Raji (cell line): Measurements from ENCODE around the gene ARL2BP.

ENCODE experiments used
- POLR2A ChIP-seq: IDR thresholded peaks from 2 replicates; pipeline ENCODE4 v1.6.1; 2011; ENCODE audit warnings: low read depth, low read length, control low read depth; ENCODE audit not compliant: insufficient read depth

The ARL2BP gene

DNA sequence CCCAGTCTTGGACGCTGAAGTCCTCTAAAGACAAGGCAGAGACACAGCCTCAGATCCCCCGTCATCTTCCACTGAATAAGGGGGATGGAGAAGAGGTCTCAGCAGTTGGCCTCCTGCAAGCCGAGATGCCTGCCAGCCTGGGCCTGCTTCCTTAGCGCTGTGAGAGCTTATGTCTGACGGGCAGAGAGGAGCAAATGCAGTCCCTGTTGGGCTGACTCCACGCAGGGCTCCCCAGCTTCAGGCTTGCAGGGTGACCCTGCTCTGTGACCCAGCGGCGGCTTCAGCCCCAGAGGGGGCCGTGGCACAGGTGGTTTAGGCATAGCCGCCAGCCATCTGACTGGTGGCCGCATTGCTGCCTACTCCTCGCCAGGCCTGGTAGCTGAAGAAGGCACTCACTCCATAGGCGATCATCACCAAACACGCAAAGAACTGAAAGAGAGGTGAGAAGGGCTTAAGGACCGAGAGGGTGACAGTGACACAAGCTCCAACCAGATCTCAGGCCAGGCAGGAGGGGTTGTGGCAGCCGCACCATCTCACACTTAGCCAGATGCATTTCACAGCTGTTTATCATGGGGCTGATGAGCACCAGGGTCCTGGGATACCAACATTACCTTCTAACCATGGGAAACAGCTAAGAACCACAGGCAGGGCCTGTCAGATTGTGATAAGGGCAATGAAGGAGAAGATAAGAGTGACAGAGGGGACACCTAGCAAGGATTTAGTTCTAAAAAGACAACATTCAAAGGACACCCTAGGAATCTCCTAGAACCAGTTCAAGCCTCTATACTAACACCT lies 11.7 kb downstream of the ARL2BP start:
- no peak for TF ChIP-seq POLR2A

DNA sequence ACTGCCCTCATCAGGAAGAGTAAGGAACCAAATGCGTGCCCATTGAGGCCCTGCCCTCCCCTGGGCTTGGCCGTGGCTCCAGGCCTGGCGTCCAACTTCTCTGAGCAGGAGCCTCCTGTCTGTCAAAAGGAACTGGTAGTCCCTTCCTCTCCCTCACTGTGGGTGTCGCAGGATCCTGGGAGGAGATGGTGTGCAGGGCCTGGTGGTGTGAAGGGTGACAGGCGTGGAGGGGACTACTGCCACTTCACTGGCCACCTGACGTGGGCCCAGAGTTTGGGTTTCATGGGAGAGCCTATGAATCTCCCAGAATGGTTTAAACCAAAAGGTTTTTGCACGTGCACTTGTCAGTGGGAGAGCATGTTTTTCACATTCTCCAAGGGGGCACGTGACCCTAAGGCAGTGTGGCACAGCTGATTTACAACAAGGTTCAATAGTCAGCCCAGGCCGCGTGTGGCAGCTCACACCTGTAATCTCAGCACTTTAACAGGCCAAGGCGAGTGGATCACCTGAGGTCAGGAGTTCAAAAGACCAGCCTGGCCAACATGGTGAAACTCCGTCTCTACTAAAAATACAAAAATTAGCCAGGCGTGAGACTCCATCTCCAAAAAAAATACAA lies 12.5 kb downstream of the ARL2BP start:
- TF ChIP-seq POLR2A, result no peak

DNA sequence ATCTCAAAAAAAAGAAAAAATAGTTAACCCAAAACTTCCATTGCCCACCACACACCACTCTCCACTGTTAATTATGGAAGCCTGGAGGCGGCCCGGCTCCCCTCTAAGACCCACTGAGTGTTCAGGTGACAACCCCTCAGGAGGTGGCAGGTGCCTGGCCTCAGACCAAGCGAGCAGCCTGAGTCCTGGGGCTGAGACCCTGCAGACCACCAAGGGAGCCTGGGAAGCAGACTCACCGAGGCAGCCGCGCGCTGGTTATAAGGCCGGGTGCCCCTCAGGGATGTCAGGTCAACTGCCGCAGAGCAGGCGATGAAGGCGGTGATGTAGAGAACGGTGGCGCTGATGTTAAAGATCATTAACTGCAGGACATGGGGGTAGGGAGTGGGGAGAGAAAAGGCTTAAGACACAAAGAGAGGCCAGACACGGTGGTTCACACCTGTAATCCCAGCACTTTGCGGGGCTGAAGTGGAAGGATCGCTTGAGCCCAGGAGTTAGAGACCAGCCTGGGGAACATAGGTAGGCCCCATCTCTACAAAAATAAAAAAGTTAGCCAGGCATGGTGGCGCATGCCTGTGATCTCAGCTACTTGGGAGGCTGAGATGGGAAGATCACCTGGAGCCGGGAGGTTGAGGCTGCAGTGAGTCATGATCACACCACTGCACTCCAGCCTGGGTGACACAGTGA lies 13.3 kb downstream of the ARL2BP start:
- no peak for TF ChIP-seq POLR2A

DNA sequence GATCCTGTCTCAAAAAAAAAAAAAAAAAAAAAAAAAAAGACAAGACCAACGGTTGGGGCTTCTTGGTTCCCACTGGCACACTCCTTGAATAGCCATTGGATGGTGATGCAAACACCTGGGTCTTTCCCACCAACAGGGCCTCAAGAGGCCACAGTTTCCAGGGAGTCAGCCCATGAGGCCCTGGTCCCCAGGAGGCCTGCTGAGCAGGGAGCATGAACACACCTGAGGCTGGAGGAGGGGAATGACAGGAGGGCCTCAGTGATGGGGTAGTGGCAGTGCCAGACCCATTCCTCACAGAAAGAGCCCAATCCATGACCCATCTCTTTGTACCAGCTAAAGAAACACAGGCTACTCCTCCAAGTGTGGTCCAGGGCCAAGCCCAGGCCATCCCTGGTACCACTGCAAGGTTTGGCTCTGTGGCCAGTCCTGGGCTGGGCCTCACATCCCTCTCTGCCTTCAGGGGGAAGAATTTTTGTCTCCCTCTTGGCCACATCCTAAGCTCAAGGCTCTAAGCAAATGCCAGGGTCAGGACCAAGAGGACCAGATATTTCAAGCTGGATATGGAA lies 13.9 kb downstream of the ARL2BP start:
- no peak for TF ChIP-seq POLR2A

DNA sequence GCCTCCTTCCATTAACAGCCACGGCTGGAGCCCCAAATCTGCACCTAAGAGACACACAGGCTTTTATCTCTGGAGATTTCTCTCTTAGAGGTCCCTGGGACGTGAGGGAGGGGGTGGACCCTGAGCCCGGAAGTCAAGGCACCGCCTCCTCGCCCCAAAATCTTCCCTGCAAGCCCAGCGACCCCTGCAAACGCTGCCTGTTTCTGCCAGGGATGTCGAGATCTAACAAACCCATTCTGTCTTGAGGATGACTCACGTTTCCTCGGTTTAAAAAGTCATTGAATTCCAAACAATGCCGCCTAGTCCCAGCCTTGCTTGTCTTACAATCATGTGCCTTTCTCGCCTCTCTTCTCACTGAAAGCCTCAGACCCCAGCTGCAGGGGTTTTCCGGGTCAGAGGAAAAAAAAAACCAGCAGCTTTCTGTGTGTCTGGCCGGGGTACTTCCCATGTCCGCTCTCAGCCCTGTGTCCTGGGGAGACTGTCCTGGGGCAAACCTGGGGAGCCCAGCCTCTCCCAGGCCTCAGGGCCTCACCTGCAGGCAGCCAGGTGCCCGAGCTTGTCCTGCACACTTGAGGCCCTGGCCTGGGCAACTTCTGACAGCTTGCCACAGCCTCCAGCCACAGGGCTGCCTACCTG lies 15.4 kb downstream of the ARL2BP start:
- no peak for TF ChIP-seq POLR2A

DNA sequence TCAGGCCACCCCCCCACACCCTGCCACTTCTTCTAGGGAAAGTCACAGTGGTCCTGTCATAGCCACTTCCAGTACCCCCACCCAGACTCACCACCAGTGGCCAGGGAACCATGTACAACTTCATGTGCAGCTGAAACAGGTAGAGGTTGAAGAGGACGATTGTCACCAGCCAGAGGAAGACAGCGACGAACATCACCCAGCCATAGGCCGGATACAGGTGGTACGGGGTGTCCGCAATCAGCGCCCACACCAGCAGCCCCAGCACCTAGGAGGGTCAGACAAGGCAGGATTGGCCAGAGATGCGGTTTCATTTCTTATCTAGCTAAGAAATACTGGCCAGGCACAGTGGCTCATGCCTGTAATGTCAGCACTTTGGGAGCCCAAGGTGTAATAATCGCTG lies 16.7 kb downstream of the ARL2BP start:
- TF ChIP-seq POLR2A, result no peak

DNA sequence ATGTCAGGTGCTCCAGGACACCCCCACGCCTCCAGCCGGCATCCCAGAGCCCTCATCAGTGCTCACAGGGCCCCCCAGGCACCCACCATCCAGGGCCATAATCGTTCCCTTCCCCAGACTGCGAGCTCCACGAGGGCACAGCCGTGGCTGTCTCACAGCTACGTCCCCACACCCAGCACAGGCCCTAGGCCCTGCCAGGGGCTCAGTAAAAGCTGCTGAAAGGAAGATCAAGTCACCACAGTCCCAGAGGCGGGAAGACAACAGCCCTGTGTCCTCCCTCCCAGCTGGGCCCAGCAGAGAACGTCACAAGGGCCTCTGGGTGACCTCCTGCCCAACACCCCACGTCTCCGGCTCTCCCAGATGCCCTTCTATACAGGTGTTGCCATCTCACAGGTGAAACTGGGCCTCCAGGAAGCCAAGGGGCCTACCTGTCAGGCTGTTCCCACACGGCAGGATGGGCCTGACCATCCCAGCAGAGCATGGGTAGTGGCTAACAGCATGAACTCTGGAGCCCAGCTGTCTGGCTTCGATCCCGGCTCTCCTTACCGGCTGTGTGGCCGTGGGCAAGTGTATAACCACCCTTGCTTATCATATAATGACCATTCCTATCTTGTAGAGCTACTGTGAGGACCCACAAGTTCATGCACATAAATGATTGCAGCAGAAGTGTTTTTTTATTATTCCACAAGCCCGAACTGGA lies 17.9 kb downstream of the ARL2BP start:
- TF ChIP-seq POLR2A, result no peak

DNA sequence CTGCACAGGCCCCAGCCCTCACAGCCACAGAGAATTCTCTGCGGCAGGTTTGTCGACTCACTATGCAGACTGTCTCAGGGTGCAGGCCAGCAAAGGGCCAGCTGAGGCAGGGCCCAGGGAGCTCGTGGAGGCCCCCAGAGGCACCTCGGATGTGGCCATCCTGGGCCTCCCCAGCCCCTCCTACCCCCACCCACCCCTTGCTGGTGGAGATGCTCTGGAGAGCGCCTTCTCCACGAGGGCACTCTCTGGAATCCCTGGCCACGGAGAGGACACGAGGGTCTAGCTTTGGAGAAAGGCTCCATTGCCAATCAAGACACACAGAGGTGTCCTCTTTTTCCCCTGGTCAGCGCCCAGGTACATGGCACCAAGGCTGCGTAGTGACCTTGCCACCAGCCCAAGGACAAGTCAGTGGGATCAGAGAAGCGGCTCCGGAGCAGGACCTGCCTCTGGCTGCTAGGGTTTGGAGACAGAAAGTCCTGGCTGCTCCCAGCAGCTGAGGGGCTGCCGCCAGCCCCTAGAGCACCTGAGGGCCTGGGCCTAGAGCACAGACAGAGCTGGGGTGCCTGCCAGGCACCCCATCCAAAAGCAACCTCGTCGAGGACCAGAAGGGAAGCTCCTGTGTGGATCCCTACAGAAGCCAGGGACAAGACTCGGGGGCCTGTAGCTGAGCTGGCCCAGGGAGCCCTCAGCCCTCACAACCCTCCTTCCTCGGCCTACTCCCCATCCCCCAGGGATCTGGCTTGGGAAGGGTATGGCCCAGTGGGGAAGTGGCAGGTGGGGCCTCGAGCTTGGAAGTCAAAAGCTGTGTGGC lies 18.7 kb downstream of the ARL2BP start:
- TF ChIP-seq POLR2A, result no peak

DNA sequence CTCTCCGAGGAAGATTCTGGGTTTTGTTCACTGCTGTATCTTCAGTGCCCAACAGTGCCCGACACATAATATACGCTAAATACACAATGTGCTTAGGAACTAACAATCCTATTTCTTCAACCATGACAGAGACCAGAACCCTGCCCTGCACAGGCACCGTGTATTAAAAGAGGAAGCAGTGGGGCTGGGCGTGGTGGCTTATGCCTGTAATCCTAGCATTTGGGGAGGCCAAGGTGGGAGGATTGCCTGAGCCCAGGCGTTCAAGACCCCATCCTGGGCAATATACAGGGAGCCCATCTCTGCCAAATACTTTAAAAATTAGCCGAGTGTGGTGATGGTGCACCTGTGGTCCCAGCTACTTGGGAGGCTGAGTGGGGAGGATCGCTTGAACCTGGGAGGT lies 19.3 kb downstream of the ARL2BP start:
- TF ChIP-seq POLR2A, result no peak

DNA sequence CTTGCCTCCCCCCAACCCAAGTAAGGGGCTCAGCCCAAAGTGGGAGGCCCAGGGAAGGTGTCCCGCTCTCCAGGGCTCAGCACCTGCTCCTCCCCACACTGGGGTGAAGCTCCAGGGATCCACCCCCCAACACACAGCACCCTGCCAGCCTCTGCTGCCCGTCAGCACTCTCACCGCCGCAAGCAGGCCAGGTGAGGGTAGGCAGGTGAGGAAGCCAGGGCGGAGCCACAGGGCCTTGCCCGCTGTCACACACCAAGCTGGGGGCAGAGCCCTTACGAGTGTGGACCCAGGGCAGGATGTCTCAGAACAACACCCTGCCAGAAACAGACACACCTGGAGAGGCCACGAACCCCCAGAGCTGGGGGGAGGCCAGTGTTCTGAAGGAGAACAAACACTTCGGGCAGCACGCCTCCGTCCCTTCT lies 19.9 kb downstream of the ARL2BP start:
- TF ChIP-seq POLR2A, result no peak

DNA sequence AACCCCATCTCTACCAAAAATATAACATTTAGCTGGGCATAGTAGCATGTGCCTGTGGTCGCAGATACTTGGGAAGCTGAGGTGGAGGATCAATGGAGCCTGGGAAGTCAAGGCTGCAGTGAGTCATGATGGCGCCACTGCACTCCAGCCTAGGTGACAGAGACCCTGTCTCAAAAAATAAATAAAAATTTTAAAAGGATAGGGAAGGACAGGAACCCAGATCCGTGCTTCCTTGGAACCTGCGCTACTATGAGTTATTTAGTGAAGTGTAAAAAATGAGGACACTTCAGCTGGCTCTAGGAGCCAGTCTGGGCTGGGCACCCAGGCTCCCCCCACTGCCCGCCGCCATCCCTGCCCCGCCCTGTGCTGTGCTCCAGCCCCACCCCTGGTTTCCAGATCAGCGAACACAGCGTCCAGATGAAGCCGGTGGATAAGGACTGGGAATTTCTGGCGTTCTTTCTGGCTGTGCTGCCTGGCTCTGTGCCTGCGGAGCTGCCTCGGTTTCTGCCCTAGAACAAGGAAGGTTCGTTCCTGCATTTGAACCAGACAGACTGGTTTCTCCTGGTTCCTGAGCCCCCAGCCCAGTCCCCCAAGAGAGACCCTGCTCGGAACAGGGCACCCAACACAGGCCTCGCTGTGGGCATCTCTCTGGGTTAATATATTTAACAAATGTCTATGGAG lies 20.9 kb downstream of the ARL2BP start:
- no peak for TF ChIP-seq POLR2A

DNA sequence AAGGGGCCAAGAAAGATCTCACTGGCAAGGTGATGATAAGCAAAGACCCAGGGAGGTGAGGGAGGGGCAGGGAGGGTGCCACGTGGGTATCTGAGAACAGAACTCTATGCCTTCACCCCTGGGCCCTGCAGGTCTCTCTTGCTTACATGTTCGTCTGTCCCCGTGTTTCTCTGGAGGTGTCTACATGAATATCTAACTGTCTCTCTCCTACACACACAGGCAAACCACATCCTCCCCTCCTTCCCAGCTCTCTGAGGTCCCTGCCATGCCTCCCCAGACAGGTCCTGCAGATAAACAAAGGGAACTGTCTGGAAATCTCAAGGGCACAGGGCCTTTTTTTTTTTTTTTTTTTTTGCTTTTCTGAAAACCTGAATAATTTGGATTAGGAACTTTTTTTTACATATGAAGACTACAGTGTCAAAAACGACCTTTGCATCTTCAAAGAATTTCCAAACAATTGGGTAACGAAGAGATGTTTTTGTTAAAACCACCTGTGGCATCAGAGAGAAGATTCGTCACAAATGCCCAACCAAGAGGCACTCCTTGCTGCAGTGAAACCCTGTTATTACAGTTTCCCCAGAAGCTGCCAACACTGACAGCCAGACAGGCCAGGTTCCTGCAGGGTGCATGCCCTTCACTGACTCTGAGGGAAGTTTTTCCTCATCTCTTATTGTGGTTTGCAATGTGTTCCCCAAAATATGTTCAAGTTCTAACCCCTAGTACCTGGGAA lies 21.6 kb downstream of the ARL2BP start:
- no peak for TF ChIP-seq POLR2A

DNA sequence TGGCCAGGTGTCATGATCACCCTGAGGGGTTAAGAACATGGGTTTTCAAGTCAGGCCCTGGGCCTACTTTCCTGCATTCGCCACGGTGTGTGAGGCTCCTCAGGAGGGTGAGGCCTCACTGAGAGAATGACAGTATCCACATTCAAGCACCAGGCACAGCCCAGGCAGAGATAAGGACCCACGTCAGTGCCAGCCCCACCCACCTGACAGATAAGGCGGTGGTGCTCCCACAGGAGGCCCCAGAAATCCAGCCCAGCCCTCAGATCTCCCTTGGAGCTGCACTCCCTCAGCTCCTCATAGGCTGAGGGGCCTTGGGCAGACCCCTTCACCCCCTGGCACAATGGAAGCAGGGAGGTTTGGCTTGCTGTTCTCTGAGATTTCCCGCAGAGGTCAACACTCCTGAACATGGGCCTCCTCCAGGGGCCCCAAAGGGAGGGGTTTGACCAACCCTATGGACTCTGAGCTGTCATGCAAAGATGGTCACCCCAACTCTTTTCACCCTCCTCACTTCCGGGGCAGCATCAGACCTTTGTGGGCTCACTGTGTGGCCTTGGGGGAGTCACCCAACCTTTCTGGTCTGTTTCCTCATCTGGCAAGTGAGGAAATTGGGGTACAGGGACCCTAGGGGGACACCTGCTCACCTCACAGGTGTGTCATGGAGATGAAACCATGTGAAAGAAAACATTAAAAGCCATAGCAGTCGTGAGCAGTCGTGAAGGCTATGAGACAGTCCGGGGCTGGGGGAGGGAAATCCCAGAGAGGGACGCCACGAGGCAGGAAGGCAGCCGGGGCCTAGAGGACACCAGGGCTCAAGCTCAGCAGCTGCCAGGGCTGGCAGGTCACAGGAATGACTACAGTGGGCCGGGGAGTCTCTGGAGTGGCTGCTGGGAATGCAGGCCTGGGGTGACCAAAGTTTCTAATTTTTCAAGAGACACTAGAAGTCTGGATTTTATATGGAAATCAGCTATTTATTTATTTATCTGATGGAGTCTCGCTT lies 24.0 kb downstream of the ARL2BP start:
- no peak for TF ChIP-seq POLR2A
